IPS-11a (cell line): ENCODE measurements around the gene ETV3.
A peak's percentile ranks its signal among the peaks of the same experiment; 100 is the strongest.
"Not testable (repeated sequence)": the region's sequence is repeated elsewhere in the genome, so short reads cannot be mapped to it uniquely, and the experiment has no call there.

ENCODE experiments used
- H3K4me3 ChIP-seq: one replicate; pipeline ENCODE4 v1.5.1; 2013; ENCODE audit warnings: low read depth, low read length, control low read depth

ETV3 gene

DNA sequence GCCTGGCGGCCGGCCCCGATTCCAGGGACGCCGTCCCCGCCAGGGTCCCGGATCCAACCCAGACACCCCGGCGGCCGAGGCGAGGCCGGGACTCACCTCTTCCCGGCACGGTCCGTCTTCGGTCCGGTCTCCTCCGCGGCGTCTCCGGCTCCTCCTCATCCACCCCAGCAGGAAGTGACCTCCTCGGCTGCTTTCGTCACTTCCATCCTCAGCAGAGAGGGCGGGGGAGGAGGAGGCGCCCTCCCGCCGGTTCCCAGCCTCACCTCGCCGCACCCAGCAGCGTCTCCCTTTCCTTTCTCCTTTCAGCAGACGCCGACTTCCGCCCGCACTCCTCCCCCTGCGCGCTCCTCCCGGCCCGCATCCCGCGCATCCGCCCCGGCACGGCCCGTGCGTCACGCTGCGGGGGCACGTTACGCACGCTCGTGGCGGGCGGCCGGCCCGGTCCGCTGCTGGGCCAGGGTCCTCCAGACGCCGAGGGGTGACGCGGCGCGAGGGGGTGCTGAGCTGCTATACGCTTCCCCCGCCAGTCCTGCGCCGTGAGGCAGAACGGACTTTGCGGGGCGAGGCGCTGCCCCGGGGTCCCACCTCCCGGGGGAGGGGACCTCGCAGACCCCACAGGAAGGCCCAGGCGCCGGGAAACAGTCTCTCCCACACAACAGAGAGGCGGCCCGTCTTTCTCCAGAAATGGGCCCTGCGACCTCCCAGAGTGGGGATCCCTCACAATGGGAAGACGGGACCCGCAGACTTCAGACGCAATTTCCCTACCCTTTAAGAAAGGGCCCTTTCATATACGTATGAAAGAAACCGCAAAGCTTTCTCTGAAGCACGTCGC is at the start of gene ETV3:
TSS of gene ETV3 (minus strand) at position 176 of the 832 bp plus-strand sequence. CDS start 2,043 bp downstream, outside the sequence.
- H3K4me3 ChIP-seq: peak within 1 kb of the TSS; percentile 89

DNA sequence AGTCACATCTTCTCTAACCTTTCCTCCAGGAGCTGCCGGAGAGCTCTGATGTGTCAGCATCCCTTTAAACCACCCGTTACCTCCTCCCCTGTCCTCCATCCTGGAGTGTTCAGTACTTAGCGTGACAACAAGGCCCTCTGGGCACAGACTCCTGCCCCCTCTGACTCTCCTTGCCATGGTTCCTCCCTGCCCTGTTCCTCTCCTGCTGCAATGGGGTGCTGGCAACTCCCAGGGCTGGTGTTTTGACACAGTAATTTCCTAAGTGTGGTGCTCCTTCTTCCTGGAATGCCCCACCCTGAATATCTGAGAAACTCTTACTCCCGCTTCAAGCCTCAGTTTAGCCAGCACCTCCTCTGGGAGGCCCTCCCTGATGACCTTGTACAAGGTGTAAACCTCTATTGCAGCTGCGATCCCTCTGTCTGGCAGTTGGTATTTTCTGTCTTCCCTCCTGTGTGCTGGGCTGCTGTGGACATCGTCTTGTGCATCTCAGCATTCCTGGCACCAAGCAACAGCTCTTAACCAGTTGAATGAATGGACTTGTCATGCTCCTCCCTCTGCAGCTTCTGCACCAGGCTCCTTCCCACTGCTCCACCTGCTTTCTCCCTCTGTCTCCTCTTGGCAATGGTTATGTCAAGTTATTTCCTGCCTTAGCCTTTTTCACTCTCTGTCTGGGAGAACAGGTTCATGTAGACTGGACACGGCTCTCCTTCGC is 48.2 kb upstream of the ETV3 start:
- H3K4me3 ChIP-seq: no peak overlapping the region

DNA sequence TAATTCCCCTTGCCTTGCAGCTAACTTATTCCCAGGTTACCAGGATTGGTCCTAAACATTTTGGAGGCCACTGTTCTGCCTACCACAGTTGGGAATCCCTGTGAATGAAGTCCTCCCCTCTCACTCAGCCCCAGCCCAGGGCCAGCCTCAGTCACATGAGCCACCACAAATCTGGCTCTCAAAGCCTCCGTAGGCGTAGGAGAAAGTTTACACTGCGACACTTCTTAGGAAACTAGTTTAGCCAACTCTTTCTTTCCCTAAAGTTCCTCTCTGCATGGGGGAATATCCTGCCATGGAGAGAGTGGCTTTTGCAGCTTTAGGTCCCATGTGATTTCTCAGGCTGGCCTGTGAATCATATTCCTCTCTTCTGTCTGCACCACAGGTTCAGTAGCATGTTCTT is 45.7 kb upstream of the ETV3 start:
- H3K4me3 ChIP-seq: no peak overlapping the region

DNA sequence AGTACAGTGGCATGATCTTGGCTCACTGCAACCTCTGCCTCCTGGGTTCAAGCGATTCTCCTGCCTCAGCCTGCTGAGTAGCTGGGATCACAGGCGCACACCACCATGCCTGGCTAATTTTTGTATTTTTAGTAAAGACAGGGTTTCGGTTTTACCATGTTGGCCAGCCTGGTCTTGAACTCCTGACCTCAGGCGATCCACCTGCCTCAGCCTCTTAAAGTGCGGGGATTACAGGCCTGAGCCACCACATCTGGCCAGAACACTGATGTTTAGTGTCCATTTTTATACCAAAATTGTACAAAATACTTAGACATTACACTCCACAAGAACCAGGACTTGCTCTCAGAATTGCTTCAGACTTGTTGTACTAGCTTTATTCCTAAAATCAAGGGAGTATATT is 44.2 kb upstream of the ETV3 start:
- H3K4me3 ChIP-seq: not testable (repeated sequence)

DNA sequence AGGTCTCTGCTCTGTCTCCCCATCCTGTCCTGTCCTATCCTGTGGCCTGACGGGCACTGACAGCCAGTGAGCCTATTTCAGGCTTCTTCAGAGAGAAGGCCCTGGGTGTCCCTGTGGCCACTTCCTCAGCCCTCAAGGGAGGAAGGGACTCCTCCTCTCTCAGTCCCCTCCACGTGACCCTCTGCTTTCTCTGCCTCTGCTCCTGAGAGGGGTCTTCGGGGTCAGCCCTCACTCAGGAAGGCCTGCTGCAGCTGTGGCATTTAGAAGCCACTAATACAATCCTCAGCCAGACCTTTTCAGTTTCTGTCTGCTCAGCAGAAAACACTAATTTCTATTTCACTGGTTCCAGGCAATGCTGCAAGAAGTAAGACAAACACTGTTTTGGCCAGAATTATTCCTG is 43.6 kb upstream of the ETV3 start:
- H3K4me3 ChIP-seq: no peak overlapping the region

DNA sequence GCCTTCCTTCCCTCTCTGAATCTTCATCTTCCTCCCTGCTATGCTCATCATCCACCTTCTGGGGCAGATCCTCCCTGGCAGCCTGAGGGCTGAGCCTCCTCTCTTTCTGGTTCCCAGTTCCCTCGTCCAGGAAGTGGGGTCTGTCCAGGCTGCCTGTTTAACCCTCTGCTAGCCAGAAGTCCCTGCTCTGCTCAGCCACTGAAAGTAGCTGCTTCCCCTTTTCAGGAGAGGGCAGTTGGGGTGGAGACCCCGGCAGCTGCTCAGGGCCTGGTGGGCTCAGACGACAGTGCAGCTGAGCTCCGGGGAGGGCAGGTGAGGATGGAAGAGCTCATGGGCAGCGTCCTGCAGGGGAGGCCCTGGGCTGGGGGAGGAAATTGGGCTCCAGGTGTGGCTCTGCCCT is 43.1 kb upstream of the ETV3 start:
- H3K4me3 ChIP-seq: no peak overlapping the region

DNA sequence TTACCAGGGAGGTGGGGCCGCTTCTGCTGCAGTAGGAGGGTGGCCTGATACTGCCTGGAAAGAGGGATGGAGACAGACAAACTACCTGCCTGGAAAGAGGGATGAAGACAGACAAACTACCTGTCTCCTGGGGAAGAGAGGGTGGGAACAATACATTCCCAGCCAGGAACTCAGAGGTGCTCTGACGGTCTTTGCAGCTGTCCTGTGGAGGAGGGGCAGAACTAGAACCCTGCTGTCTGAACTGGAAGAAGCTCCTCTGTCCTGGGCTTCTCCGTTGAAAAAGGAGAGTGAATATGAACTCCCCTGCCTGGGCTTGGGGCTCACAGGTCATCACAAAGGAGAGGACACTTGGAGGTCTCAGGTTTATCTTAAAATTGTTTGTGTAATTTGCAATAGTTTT is 40.3 kb upstream of the ETV3 start:
- H3K4me3 ChIP-seq: no peak overlapping the region

DNA sequence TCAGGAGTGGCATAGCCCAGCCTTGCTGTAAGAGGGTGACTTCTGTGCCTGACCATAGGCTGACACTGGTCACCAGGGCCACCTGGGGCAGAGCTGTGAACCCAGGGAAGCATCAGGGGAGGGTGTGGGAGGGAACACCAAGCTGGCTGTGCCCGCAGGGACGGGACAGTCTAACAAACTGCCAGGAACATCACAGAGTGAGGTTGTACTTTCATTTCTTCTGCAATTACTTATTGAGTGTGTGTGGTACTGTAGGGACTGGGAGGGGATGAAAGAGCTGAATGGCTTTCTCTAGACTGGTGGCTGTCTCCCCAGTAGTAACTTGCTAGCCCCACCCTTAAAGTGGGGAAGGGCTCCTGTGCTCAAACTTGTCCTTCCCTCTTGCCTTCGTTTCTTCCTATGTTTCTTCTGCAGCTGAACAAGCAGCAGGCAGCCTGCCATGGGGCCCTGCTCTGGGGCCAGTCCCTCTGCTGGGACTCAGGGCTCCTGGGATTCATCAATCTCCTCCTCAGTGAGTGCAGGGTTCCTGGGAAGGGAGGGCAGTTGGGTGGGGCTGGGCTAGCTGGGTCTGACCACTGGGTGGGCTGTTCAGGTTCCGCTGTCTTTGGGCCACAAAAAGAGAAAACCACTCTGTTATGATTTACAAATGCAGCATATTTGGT is 39.7 kb upstream of the ETV3 start:
- H3K4me3 ChIP-seq: no peak overlapping the region

DNA sequence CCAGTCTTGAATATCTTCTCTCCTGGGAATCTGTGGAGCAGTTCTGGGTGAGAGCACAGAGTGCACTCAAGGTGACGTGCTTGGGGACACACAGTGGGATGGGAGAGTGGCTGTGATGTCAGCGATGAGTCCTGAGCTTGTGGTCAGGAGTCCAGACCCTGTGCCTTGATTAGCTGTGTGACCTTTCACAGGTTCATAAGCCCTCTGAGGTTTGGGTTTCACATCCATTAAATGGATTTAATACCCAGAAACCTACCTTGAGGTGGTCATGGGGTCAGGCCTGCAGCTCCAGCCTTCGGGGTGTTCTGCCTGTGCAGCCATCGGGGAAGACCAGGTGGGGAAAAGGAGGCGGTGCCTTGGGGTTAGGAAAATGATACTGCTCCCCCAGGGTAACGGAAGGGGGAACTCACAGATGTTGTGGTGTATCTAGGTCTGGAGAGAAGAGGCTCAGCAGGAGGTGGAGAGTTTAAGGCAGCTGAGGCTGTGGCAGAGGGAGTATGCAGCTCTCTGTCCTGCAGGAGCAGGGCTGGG is 38.5 kb upstream of the ETV3 start:
- H3K4me3 ChIP-seq: no peak overlapping the region

DNA sequence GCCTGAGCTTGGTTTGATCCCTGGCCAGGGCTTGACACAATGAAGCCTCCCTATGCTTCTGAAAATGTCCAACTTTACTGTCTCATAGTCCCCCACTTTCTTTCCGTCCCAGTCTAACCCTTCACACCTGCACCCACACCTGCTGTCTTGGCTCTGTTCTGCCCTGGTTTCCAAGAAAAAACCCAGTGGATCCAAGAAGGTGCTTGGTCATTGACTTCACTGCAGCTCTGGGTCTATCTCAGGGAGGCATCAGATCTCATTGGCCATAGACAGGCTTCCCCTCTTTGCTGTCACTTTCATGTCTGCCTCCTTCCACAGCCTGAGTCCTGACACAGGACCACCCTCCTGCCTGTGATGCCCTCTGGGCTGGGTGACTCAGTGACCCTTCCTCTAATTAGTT is 37.8 kb upstream of the ETV3 start:
- no peak overlapping the region for H3K4me3 ChIP-seq

DNA sequence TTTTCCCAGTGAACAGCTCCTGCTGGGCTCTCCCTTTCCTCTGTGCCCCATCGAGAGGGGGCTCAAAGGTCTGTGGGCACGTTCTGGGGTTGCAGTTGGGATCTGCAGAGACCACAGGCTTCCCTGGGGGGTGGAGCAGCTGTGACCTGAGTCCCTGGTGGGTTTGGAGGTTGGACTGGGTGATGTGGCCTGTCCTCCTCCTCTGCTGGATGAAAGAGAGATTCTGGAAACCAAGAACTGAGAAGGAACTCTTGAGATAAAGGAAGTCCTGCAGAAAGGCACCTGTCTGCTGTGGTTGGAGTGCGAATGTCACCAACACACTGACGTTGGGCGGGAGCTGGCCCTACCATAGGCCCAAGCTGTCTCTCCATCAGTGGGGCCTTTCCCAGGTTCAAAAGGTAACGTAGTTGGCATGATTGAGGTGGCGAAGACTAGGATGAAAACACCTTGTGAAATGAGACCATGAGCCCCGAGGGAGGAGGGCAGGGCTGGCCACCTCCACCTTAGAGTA is 35.8 kb upstream of the ETV3 start:
- H3K4me3 ChIP-seq: no peak overlapping the region

DNA sequence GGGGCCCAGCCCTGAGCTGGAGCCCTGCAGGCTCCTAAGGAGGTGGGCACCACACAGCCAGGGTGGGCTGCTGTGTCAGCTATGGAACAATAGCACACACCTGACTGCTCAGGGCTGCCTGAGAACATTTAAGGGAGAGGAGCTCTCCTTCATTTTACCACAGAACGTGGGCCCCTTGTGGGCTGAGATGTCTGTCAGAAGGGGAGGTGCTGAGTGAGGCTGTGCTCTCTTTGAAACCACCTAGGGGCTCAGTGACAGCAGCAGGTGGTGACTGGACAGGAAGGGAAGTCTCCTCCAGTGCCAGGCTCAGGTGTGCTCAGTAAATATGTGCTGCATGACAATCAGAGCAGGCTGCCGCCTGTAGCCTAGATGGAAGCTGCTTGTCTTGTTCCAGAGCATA is 35.0 kb upstream of the ETV3 start:
- not testable (repeated sequence) for H3K4me3 ChIP-seq

DNA sequence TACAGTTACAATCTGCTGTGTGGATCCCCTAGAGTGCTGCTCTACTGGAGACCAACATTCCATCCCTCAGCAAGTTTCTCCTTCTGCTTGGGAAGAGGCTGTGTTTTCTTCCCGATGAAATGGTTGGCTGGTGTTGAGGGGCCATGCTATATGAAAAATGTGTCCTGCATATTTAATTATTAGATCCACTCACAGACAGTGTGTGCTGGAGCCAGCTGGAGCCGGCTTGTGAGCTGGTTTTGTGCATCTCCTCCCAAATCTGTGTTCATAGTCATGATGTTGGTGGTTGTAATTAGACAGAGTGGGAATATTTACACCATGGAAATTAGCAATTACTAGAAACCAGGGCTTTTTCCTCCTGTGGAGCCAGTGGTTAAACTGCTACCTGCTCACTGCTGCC is 34.4 kb upstream of the ETV3 start:
- H3K4me3 ChIP-seq: not testable (repeated sequence)

DNA sequence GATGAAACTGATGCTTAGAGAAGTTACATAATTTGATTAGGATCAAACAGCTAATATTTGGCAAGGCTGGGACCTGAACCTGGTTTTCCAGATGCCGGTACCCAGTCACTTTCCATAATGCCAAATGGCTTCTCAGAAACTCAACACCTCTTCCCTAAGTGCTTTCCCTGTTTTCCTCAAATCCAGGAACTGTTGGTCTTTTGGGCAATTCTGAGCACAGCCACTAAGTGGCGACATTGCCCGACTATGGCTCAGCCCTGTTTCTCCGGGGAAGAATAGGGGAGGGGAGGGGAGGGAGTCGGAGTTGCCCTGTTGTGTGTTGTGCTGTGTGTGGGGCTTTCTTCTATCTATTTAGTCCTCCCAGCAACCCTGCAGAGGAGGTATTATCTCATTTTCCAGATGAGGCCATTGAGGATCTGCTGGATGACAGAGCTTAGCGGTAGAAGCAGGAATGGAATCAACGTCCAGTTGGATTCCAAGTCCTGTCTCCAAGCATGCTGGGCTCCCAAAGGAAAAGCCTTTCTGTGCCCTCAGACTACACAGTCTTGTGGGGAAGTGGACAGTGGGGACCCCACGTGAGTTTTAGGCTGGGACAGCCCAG is 33.8 kb upstream of the ETV3 start:
- not testable (repeated sequence) for H3K4me3 ChIP-seq

DNA sequence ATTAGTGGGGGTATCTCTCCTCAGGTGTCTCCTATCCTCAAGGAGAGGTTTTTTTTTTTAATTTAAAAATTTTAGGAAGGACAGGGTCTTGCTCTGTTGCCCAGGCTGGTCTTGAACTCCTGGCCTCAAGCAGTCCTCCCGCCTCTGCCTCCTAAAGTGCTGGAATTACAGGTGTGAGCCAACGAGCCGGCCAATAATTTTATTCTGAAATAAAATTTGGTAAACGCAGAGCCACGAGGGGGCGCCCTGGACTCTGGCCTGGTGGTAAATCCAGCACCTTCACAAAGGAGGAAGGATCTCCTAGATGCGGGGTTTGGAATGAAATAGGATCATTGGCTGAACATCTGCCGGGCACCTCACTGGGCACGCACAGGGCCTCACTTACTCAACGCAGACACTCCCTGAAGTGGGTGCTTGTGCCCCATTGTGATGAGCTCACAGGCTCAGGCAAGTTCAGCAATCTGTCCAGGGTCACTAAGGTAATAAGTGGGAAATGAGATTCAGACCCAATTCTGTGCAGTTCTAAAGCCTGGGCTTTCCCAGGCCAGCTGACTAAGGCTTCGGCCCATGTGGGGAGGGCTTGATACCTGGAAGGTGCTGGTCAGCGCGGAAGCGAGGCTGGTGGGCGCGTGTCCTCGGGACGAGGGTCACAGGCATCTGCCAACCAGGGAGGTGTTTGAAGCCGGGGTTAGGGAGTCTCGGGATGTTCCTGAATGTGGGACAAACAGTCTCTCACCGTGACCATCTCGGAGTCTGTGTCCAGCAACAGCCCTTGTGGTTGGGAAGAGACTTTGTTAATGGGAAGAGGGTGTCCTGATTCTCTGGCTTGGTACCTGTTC is 32.7 kb upstream of the ETV3 start:
- no peak overlapping the region for H3K4me3 ChIP-seq

DNA sequence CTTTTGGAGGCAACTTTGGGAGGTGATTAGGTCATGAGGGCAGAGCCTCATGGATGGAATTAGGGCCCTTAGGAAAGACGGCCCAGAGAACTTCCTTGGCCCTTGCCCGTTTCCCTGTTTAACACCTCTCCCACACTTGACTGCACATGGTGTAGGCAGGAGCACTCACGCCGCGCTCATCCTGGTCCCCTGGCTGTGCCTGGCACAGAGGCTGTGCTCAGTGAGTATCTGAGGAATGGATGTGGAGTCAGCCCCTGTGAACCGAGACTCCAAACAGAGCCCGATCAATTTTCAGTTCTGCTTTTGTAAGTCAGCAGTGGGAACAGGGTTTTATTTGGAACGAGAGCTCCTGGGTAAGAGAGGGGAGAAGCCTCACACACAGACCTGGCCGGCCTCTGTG is 29.8 kb upstream of the ETV3 start:
- H3K4me3 ChIP-seq: no peak overlapping the region

DNA sequence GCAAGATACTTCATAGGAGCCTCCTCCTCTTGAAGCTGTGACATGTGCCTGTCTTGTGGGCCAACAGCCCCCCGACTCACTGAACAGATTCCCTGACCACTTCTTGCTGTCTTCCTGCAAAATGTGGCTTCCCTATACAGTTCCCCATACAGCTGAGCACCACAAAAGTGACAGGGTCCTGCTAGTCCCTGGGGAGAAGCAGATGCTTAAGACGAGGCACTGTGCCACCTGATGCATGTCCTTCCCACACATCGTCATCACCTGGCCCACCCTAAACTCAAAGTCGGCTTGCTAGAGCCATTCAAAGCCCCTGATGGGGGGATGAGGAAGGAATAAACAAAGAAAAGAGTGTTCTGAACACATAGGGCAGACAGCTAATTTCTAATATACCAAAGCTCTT is 29.2 kb upstream of the ETV3 start:
- no peak overlapping the region for H3K4me3 ChIP-seq

DNA sequence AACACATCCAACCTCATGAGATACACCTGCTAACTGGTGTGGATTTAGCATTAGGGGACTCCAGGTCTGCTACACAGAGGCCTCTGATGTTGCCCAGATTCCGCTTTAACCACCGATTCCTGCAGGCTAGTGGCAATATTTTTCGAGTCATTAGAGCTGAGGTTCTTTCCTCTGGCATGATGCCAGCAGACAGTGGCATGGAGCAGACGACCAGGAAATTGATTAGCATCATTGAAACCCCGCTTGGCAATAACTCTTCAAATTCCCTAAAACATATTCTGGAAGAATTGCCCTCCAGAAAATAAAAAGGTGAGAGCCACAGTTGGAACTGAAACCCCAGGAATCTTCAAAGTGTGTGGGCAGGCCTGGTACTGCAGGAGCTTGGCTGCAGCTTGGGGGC is 28.4 kb upstream of the ETV3 start:
- H3K4me3 ChIP-seq: no peak overlapping the region

DNA sequence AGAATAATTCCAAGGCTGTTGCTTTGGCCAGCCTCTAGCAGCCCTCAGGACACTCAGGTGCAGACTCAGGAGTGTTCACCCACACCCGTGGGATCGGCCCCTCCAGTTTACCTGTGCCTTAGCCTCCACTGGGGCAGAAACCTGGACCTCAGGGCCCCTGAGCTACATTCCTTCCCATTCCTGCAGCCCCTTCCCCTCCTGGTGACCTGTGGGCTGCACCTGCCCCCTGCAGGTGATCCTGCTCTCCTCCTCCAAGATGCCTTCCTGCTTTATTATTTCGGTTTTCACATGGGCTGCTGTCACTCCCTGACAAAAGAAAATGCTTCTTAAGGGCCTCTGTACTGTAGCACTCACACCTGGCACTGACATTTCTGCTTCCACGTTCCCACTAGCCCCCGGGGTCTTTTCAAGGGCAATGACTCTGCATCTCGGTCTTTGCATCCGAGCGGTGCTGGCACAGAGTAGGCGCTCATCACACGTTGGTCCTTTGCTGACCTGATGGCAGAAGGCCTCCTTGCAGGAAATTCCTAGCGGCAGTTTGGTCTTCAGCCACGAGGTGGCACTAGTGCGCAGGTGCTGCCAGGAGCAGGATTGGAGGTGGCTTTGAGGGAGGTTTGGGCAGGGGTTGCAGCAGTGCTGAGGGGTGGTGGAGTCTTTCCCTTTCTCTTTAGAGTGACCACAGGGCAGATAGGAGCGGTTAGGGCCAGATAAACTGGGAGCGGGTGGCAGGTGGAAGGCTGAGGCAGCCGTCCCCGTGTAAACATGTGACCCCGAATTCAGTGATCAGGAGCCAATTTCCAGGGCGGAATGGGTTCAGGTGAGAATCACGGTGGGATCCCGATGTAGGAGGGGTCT is 25.3 kb upstream of the ETV3 start:
- H3K4me3 ChIP-seq: no peak overlapping the region
